OCI-LY1 (cell line): ENCODE data around the gene TNS3.

Experiments used
- H2AFZ ChIP-seq: fragments of 200-600 bp; sonication (generic), shearing (Covaris generic); 2 replicates; pipeline ENCODE4 v1.6.0; 2014; ENCODE audit warnings: antibody characterized with exemption, mild to moderate bottlenecking, low read length
- H3F3A ChIP-seq: fragments of 200-600 bp; sonication (generic), shearing (Covaris generic); 2 replicates; pipeline ENCODE4 v1.6.0; 2014; ENCODE audit warnings: mild to moderate bottlenecking, antibody characterized with exemption, low read length, moderate library complexity; ENCODE audit not compliant: insufficient read depth
- H3K27ac ChIP-seq: fragments of 200-600 bp; sonication (generic); 2 replicates; pipeline ENCODE4 v1.5.1; 2014; ENCODE audit warnings: low read length, mixed run types, mild to moderate bottlenecking, low read depth; ENCODE audit not compliant: poor library complexity, severe bottlenecking
- H3K27me3 ChIP-seq: fragments of 200-600 bp; sonication (generic); 2 replicates; pipeline ENCODE4 v1.6.0; 2014; ENCODE audit warnings: antibody characterized with exemption, mild to moderate bottlenecking, low read length, moderate library complexity; ENCODE audit not compliant: insufficient read depth
- H3K36me3 ChIP-seq: fragments of 200-600 bp; sonication (generic); 2 replicates; pipeline ENCODE4 v1.6.1; 2014; ENCODE audit warnings: mild to moderate bottlenecking, antibody characterized with exemption, low read length, moderate library complexity, mixed read lengths; ENCODE audit not compliant: insufficient read depth
- H3K4me1 ChIP-seq: fragments of 200-600 bp; sonication (generic); 2 replicates; pipeline ENCODE4 v1.5.1; 2014; ENCODE audit warnings: mild to moderate bottlenecking, low read length, moderate library complexity; ENCODE audit not compliant: insufficient read depth, severe bottlenecking
- H3K4me2 ChIP-seq: fragments of 200-600 bp; sonication (generic), shearing (Covaris generic); 2 replicates; pipeline ENCODE4 v1.6.1; 2014; ENCODE audit warnings: low read length
- H3K4me3 ChIP-seq: fragments of 200-600 bp; sonication (generic); 2 replicates; pipeline ENCODE4 v1.5.1; 2014; ENCODE audit warnings: low read length, low read depth, mild to moderate bottlenecking, mixed read lengths; ENCODE audit not compliant: poor library complexity, severe bottlenecking
- H3K79me2 ChIP-seq: fragments of 200-600 bp; shearing (Covaris generic); 2 replicates; pipeline ENCODE4 v1.6.1; 2016; ENCODE audit warnings: mixed run types, low read length, mixed read lengths; ENCODE audit not compliant: insufficient read depth
- H3K9ac ChIP-seq: fragments of 200-600 bp; sonication (generic), shearing (Covaris generic); 2 replicates; pipeline ENCODE4 v1.6.1; 2014; ENCODE audit warnings: mild to moderate bottlenecking, low read length, mixed read lengths
- H3K9me2 ChIP-seq: fragments of 200-600 bp; sonication (generic), shearing (Covaris generic); 2 replicates; pipeline ENCODE4 v1.6.1; 2014; ENCODE audit warnings: low read depth, mild to moderate bottlenecking, low read length, mixed read lengths
- H3K9me3 ChIP-seq: fragments of 200-600 bp; shearing (Covaris generic); 2 replicates; pipeline ENCODE4 v1.6.1; 2014; ENCODE audit warnings: low read length, mixed read lengths
- H4K20me1 ChIP-seq: fragments of 200-600 bp; sonication (generic), shearing (Covaris generic); 2 replicates; pipeline ENCODE4 v1.6.0; 2016; ENCODE audit warnings: mild to moderate bottlenecking, low read length; ENCODE audit not compliant: insufficient read depth
- EZH2 ChIP-seq: fragments of 200-600 bp; sonication (generic), shearing (Covaris generic); IDR thresholded peaks from 2 replicates; pipeline ENCODE4 v1.8.0; 2017; ENCODE audit warnings: borderline replicate concordance, mixed run types, mild to moderate bottlenecking, antibody characterized with exemption, low read length, moderate library complexity, mixed read lengths
- TF ChIP-seq, protein P1 (sequence below): fragments of 200-600 bp; sonication (generic), shearing (Covaris generic); IDR thresholded peaks from 2 replicates; pipeline ENCODE4 v1.5.1; 2017; ENCODE audit warnings: mild to moderate bottlenecking, antibody characterized with exemption, low read length, moderate library complexity, mixed read lengths

The TNS3 gene

DNA sequence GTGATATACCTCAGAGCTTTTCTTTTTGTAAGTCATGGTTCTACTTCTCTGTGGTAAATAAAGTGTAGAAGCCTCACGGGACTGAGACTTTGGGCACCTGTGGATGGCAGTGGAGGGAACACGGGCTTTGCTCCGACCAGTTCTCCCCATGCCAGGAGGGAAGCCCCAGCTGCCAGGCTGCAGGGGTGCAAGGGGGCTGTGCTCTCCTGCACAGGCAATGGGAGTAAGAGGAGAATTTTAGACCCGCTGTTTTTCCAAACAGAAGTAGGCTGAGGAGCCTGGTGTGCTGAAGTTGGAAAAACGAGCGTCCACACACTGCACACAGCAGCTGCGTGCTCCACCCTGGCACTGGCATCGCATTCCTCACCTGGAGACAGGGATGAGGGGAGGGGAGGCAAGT lies 282.4 kb downstream of the TNS3 start:
- H2AFZ ChIP-seq, result no peak overlapping the region
- H3K9ac ChIP-seq, result no peak overlapping the region
- H3F3A ChIP-seq, result no peaks in the 10 kb centered on the region
- H4K20me1 ChIP-seq, result no peaks in the 10 kb centered on the region
- H3K27me3 ChIP-seq, result no peaks in the 10 kb centered on the region
- H3K36me3 ChIP-seq, result peaks cover 86% of the 10 kb centered on the region
- H3K9me2 ChIP-seq, result no peaks in the 10 kb centered on the region
- no peaks in the 10 kb centered on the region for H3K9me3 ChIP-seq
- H3K4me3 ChIP-seq, result no peak overlapping the region
- TF ChIP-seq EZH2, result no peak
- TF ChIP-seq, protein P1, sequence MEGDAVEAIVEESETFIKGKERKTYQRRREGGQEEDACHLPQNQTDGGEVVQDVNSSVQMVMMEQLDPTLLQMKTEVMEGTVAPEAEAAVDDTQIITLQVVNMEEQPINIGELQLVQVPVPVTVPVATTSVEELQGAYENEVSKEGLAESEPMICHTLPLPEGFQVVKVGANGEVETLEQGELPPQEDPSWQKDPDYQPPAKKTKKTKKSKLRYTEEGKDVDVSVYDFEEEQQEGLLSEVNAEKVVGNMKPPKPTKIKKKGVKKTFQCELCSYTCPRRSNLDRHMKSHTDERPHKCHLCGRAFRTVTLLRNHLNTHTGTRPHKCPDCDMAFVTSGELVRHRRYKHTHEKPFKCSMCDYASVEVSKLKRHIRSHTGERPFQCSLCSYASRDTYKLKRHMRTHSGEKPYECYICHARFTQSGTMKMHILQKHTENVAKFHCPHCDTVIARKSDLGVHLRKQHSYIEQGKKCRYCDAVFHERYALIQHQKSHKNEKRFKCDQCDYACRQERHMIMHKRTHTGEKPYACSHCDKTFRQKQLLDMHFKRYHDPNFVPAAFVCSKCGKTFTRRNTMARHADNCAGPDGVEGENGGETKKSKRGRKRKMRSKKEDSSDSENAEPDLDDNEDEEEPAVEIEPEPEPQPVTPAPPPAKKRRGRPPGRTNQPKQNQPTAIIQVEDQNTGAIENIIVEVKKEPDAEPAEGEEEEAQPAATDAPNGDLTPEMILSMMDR, result no peak
- H3K4me1 ChIP-seq, result no peaks in the 10 kb centered on the region
- H3K27ac ChIP-seq, result no peak overlapping the region
- no peak overlapping the region for H3K4me2 ChIP-seq
- H3K79me2 ChIP-seq, result no peaks in the 10 kb centered on the region

GRCh38 chr7:47298636-47299035 lies 283.3 kb downstream of the TNS3 start:
- Histone ChIP-seq H3K27me3 (no peaks in the 10 kb centered on the region), H4K20me1 (no peaks in the 10 kb centered on the region), H3F3A (no peaks in the 10 kb centered on the region), H3K4me1 (no peaks in the 10 kb centered on the region), H3K4me2 (no peak overlapping the region), H3K36me3 (peaks cover 86% of the 10 kb centered on the region), H3K9ac (no peak overlapping the region), H2AFZ (no peak overlapping the region), H3K4me3 (no peak overlapping the region), H3K79me2 (no peaks in the 10 kb centered on the region), H3K27ac (no peak overlapping the region), H3K9me2 (no peaks in the 10 kb centered on the region), H3K9me3 (no peaks in the 10 kb centered on the region)
- TF ChIP-seq EZH2, result no peak
- TF ChIP-seq, protein P1, result no peak

DNA sequence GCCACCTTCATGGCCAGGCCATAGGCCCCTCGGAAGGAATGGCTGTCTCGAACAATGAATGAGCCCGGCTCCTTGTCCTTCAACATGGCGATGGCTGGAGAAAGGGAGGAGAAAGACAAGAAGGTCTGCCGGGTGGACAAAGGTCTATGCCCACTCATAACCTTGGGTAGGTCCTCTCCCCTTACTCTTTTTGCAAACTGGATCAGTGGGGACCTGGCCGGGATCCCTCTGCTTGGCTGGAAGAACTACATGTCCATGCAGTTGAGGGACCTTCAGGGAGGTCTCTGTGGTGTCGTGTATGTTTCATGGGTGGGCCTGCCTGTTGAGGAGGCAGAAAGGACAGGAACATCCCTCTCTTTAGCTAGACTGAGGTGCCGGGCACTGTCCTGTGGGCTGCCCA lies 284.8 kb downstream of the TNS3 start:
- no peak overlapping the region for H3K9ac ChIP-seq
- no peaks in the 10 kb centered on the region for H3K9me2 ChIP-seq
- no peak overlapping the region for H3K4me2 ChIP-seq
- H2AFZ ChIP-seq, result no peak overlapping the region
- peaks cover 2% of the 10 kb centered on the region for H3K4me1 ChIP-seq
- no peak overlapping the region for H3K4me3 ChIP-seq
- TF ChIP-seq EZH2, result no peak
- TF ChIP-seq, protein P1, result no peak
- H4K20me1 ChIP-seq, result no peaks in the 10 kb centered on the region
- no peaks in the 10 kb centered on the region for H3F3A ChIP-seq
- H3K27me3 ChIP-seq, result no peaks in the 10 kb centered on the region
- peaks cover 86% of the 10 kb centered on the region for H3K36me3 ChIP-seq
- no peak overlapping the region for H3K27ac ChIP-seq
- no peaks in the 10 kb centered on the region for H3K9me3 ChIP-seq
- H3K79me2 ChIP-seq, result no peaks in the 10 kb centered on the region
